ENCODE data around the gene SPSB2.
"Not testable (repeated sequence)": the region's sequence is repeated elsewhere in the genome, so short reads cannot be mapped to it uniquely, and the experiment has no call there.

The SPSB2 gene

GRCh38 chr12:6869049-6870021 lies 3.8 kb downstream of the SPSB2 start:
- peak; percentile 80 for DNase-seq

- DNase-seq = no peak
Measured at GRCh38 chr12:6868211-6869048, 4.7 kb downstream of the SPSB2 start.

DNA sequence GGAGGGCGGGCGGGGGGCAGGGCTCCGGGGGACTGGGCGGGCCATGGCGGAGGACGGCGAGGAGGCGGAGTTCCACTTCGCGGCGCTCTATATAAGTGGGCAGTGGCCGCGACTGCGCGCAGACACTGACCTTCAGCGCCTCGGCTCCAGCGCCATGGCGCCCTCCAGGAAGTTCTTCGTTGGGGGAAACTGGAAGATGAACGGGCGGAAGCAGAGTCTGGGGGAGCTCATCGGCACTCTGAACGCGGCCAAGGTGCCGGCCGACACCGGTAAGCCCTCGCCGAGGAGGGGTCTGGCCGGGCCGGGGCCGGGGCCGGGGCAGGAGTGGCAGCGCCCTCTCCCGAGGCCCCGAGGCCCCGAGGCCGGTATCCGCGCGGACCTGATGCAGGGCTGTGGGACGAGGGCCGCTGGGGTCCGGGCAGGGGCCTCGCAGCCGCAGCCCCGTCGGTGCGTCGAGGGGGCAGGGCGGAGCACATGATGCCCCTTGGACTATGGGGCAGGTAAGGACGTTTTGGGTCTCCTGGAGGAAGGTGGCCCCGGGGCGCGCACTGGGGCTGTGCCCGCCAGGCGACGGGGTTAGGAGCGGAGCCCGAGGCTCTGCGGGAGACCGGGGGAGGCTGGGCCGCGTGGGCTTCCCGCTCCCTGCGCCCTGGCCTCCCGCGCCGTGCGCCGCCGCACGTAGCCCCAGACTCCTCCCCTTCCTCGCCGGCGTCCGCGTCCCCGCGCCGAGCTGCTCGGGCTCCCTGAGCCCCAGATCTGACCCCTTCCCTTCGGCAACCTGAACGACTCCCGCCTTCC lies 5.5 kb downstream of the SPSB2 start, which contains the start of gene TPI1:
Gene TPI1 (plus strand): TSS at position 119 of the 798 bp plus-strand sequence. CDS start 36 bp downstream, at position 155.
- DNase-seq = peak; percentile 81

GRCh38 chr12:6866920-6867412 lies 6.1 kb downstream of the SPSB2 start:
- DNase-seq = no peak

- no peak for DNase-seq
Measured at GRCh38 chr12:6866163-6866919, 6.8 kb downstream of the SPSB2 start.

GRCh38 chr12:6865307-6865706 lies 7.8 kb downstream of the SPSB2 start:
- not testable (repeated sequence) for DNase-seq

GRCh38 chr12:6863586-6864321 lies 9.3 kb downstream of the SPSB2 start:
- DNase-seq = no peak

DNA sequence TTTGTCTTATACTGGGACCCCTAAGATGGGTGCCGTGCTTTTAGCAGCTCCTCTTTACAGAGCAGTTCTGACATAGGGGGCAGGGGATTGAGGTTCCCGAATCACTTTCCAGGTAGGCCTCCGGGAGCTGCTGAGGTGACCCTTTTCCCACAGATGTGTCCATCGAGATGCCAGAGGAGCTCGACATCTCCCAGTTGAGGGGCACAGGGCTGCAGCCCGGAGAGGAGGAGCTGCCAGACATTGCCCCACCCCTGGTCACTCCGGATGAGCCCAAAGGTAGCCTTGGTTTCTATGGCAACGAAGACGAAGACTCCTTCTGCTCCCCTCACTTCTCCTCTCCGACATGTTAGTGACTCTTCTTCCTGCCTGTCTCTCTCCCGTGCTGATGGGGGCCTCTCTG lies 10.1 kb downstream of the SPSB2 start:
- no peak for DNase-seq

- DNase-seq = no peak
Measured at GRCh38 chr12:6861391-6861790, 11.7 kb downstream of the SPSB2 start.

GRCh38 chr12:6860942-6861341 lies 12.2 kb downstream of the SPSB2 start:
- DNase-seq = no peak

GRCh38 chr12:6860116-6860515 lies 13.0 kb downstream of the SPSB2 start:
- no peak for DNase-seq

- DNase-seq = no peak
Measured at GRCh38 chr12:6858799-6859198, 14.3 kb downstream of the SPSB2 start.

- DNase-seq = no peak
Measured at GRCh38 chr12:6855322-6855721, 17.8 kb downstream of the SPSB2 start.

GRCh38 chr12:6854036-6854435 lies 19.1 kb downstream of the SPSB2 start:
- no peak for DNase-seq

- DNase-seq = no peak
Measured at GRCh38 chr12:6853626-6854025, 19.5 kb downstream of the SPSB2 start.

DNA sequence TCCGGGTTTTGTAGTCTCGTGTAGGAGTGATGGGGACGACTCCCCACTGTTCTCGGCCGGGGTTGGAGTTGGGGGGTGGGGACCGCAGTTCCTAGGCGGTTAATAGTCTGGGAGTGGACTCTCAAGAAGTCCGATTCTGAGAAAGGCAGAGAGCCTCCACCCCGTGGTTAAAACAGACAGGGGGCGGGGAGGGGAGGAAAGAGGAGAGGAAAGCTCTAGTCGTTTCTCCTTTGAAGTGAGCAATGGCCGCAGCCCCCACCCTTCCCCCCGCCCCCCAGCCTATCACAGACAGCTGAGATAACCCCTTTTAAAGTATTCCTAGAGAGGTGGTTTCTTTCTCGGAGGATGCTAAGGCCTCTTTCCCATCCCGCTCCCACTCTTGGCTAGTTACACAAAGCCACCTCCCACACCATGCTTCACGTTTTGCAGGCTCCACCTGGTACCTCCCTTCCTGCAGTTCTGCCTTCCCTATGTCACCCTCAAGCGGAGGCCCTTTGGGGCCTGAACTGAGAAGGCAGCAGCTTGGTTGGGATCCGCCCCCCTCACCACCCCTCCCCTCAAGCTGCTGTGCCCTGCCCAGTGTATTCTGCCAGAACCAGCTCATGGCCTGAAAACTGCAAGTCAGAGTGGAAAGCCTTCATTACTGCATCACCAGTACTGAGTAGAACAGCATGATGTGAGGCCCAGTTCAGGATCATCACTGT lies 20.3 kb downstream of the SPSB2 start:
- DNase-seq = peak; percentile 70

- DNase-seq = peak; percentile 96
Measured at GRCh38 chr12:6851921-6852650, 21.0 kb downstream of the SPSB2 start, which contains the start of gene USP5. Gene USP5 (plus strand): TSS chr12:6852150. CDS start chr12:6852180, 30 bp downstream.

DNA sequence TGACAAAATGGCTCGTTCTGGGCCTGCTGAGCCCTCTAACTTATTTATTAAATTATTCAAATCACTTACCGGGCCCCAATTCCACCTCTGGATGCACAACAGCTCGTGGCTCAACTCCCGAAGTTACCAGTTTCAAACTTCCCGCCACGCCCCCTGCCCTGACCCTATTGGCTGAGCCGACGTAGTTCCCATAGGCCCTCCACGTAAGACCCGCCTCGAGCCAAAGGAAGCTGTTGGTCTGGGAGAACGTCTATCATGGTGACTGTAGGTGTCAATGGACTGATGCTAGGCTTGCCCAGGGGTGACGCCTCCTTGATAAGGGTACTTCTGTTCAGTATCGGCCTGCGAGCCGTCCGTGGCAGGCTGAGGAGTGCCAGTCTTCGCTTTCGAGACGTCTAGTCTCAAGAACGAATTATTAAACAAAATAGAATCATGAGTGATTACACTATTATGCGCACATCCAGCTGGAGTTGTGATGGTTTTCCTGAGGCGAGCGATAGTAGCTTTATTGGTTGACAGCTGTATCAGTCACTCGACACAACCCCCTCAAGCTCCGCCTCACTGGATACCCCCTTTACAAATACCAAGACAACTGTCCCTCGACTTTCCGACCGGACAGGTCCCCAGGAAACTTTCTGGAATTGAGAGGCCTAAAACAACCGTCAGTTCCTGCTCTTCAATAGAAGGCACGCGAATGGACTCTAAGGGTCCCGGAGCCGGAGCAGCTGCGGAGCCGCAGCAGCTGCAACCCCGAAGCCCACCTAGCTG lies 21.8 kb downstream of the SPSB2 start, which contains the start of gene CDCA3:
Gene CDCA3 (minus strand): TSS at position 134 of the 768 bp plus-strand sequence. CDS start 334 bp downstream, outside the sequence.
- DNase-seq = peak; percentile 89

GRCh38 chr12:6850796-6851152 lies 22.3 kb downstream of the SPSB2 start:
- DNase-seq = no peak
